HL-60 (cell line): ENCODE measurements around the gene ITPK1.

ENCODE experiments used
- POLR2AphosphoS5 ChIP-seq: IDR thresholded peaks from 2 replicates; pipeline ENCODE4 v1.6.1; 2012; ENCODE audit warnings: low read depth
- SPI1 ChIP-seq: IDR thresholded peaks from 2 replicates; pipeline ENCODE4 v1.6.1; 2012; ENCODE audit warnings: low read depth, mild to moderate bottlenecking, borderline replicate concordance
- TF ChIP-seq, protein P1 (sequence below): IDR thresholded peaks from one replicate; pipeline ENCODE4 v1.5.1; 2011; ENCODE audit warnings: low read length, control low read depth, inconsistent platforms; ENCODE audit not compliant: insufficient read depth
- TF ChIP-seq, protein P2 (sequence below): IDR thresholded peaks from 2 replicates; pipeline ENCODE4 v1.6.1; 2012; ENCODE audit warnings: low read depth; ENCODE audit not compliant: insufficient replicate concordance

DNA sequence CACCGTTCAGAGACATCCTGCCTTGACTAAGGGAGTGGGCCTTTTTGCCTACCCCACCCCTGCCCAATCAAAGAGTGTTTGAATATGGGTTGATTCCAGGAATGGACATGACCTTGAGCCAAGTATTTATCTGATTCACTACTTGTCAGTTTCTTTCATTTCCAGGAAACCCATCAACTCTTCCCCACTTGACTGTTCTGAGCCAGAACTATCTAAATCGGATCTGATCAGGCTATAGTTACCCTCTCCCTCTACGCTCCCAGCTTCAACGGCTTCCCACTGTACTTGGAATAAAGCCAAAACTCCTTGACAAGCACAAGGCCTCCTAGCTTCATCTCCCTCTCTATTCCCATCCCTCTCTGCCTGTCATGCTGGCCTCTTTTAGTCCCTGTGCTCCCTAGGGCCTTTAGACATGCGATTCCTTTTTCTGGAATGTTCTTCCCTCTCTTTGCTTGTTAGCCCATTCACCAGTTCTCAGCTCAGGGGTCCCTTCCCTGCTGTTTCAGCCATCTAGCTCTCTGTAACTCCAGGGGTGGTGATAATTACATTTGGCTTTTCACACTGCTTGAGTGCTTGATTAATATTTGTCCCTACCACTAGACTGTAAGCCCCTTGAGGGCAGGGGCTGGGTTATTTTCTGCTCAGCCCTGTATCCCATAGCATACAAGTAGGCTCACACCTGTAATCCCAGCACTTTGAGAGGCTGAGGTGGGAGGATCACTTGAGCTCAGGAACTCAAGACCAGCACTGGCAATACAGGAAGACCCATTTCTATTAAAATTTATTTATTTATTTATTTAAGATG, 5.5 kb upstream of the ITPK1 start:
- no peak for TF ChIP-seq SPI1
- TF ChIP-seq, protein P1, sequence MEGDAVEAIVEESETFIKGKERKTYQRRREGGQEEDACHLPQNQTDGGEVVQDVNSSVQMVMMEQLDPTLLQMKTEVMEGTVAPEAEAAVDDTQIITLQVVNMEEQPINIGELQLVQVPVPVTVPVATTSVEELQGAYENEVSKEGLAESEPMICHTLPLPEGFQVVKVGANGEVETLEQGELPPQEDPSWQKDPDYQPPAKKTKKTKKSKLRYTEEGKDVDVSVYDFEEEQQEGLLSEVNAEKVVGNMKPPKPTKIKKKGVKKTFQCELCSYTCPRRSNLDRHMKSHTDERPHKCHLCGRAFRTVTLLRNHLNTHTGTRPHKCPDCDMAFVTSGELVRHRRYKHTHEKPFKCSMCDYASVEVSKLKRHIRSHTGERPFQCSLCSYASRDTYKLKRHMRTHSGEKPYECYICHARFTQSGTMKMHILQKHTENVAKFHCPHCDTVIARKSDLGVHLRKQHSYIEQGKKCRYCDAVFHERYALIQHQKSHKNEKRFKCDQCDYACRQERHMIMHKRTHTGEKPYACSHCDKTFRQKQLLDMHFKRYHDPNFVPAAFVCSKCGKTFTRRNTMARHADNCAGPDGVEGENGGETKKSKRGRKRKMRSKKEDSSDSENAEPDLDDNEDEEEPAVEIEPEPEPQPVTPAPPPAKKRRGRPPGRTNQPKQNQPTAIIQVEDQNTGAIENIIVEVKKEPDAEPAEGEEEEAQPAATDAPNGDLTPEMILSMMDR = no peak
- TF ChIP-seq, protein P2, sequence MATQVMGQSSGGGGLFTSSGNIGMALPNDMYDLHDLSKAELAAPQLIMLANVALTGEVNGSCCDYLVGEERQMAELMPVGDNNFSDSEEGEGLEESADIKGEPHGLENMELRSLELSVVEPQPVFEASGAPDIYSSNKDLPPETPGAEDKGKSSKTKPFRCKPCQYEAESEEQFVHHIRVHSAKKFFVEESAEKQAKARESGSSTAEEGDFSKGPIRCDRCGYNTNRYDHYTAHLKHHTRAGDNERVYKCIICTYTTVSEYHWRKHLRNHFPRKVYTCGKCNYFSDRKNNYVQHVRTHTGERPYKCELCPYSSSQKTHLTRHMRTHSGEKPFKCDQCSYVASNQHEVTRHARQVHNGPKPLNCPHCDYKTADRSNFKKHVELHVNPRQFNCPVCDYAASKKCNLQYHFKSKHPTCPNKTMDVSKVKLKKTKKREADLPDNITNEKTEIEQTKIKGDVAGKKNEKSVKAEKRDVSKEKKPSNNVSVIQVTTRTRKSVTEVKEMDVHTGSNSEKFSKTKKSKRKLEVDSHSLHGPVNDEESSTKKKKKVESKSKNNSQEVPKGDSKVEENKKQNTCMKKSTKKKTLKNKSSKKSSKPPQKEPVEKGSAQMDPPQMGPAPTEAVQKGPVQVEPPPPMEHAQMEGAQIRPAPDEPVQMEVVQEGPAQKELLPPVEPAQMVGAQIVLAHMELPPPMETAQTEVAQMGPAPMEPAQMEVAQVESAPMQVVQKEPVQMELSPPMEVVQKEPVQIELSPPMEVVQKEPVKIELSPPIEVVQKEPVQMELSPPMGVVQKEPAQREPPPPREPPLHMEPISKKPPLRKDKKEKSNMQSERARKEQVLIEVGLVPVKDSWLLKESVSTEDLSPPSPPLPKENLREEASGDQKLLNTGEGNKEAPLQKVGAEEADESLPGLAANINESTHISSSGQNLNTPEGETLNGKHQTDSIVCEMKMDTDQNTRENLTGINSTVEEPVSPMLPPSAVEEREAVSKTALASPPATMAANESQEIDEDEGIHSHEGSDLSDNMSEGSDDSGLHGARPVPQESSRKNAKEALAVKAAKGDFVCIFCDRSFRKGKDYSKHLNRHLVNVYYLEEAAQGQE = no peak
- no peak for TF ChIP-seq POLR2AphosphoS5
